Thyroid gland (tissue), 4 donors: ENCODE data around the gene CCL4. TPM values are rescaled to one million over a fixed set of nuclear protein-coding genes. Genes with fewer than 3 reads are reported as not detected.
"Not testable (repeated sequence)": the region's sequence is repeated elsewhere in the genome, so short reads cannot be mapped to it uniquely, and the experiment has no call there.

Experiments
- DNase-seq, 2 donors: peaks; one replicate each; pipeline ENCODE4 v3.0.0-alpha.2; 2019
- H3K27ac ChIP-seq, 3 donors: fragments of 200-600 bp; sonication (generic); 1 replicate in 2 of 3; 2 replicates in 1 of 3; pipeline ENCODE4 v1.5.1; 2016 to 2019; ENCODE audit warnings: mild to moderate bottlenecking in 1 of 3, moderate library complexity in 1 of 3
- H3K27me3 ChIP-seq: fragments of 200-600 bp; sonication (generic); one replicate; pipeline ENCODE4 v1.5.1; 2019
- H3K36me3 ChIP-seq, 2 donors: fragments of 200-600 bp; sonication (generic); one replicate each; pipeline ENCODE4 v1.5.1; 2016 to 2019
- H3K4me1 ChIP-seq, 2 donors: fragments of 200-600 bp; sonication (generic); one replicate each; pipeline ENCODE4 v1.5.1; 2017 to 2019
- H3K4me3 ChIP-seq, 3 donors: fragments of 200-600 bp; sonication (generic); replicated peaks in 1 of 3; 1 replicate in 2 of 3; 2 replicates in 1 of 3; pipeline ENCODE4 v1.5.1; 2016; ENCODE audit warnings: mild to moderate bottlenecking in 1 of 3
- H3K9me3 ChIP-seq: fragments of 200-600 bp; sonication (generic); one replicate; pipeline ENCODE4 v1.5.1; 2017
- POLR2A ChIP-seq, 2 donors: fragments of 450-650 bp; IDR thresholded peaks; one replicate each; pipeline ENCODE4 v1.6.1; 2017; ENCODE audit warnings: antibody characterized with exemption in 2 of 2, mild to moderate bottlenecking in 2 of 2, moderate library complexity in 1 of 2
- WGBS, 2 donors: methylation state at CpG; one replicate each; pipeline ENCODE4 v1.1.5; 2017; 5-methylcytosine and 5-hydroxymethylcytosine counted together
- intact Hi-C: fragments of 100-400 bp; cut with DNase I; formaldehyde crosslinking; loops from one replicate; pipeline ENCODE4 v1.15.1; 2023
- total RNA-seq, 4 donors: library from RNA; depleted of rRNA; stranded (reverse); fragments of >200 nt; gene quantifications; one replicate each; pipeline ENCODE4 v1.2.3, GENCODE V29; 2016
- TF ChIP-seq, protein P1 (sequence below), 6 experiments: fragments of 200-600 bp in 3 of 6; fragments of 450-650 bp in 3 of 6; sonication (generic) in 3 of 6; IDR thresholded peaks; one replicate each; pipeline ENCODE4 v1.5.1; 2016 to 2019; ENCODE audit warnings: antibody characterized with exemption in 6 of 6, mild to moderate bottlenecking in 2 of 6, inconsistent platforms in 1 of 6, moderate library complexity in 1 of 6

Gene CCL4
- total RNA-seq, 4 donors from 2014 or later: 0.78 to 4.3 (median 2.7) TPM; not detected in 1

DNA sequence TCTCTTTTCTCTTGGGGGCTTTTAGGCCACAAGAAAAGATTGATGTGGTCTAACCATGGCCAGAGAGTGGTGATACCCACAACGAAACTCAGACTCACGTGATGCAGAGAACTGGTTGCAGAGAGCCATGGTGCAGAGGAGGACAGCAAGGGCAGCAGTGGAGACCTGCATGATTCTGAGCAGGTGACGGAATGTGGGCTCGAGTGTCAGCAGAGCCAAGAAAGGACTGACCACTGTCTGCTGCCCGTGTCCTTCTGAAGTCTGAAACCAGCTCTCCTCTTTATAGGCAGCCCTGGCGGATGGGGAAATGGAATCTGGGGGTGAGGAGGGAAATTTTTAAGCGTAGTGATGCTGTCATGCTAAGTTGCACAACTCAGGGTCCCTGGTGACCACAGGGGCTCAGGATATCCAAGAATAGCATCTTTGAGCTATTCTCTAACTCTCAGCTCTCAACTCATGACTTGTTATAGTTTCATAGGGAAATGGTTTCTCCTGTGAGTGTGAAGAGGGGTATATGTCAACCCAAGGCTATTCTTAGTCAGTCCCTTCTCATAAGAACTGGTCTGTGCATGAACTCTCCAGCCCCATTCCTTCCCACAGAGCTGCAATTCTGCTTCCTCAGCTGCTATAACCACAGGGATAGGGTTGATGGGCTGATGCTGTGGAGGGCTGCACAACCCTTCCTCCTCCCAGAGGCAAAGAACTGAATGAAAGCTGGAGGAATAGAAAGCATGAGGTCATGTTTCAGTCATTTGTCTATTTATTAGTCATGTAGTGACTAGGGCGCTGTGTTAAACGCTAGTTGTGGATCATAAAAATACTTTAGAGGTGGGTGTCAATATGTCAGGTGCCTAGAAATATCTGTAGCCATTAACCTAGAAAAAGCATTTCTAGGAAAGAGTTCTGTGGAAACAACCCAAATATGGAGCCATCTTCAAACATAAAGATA lies 13.5 kb upstream of the CCL4 start, which contains the start of gene CCL3:
CCL3 (minus strand) TSS at position 256 of the 949 bp plus-strand sequence; CDS start at position 171, 85 bp downstream.
- WGBS, 2 donors: 72 to 76% methylated on average over 9 of the region's 9 CpGs
- H3K4me1 ChIP-seq: no peaks in the 10 kb centered on the region
- no peaks in the 10 kb centered on the region for H3K9me3 ChIP-seq
- TF ChIP-seq, protein P1, sequence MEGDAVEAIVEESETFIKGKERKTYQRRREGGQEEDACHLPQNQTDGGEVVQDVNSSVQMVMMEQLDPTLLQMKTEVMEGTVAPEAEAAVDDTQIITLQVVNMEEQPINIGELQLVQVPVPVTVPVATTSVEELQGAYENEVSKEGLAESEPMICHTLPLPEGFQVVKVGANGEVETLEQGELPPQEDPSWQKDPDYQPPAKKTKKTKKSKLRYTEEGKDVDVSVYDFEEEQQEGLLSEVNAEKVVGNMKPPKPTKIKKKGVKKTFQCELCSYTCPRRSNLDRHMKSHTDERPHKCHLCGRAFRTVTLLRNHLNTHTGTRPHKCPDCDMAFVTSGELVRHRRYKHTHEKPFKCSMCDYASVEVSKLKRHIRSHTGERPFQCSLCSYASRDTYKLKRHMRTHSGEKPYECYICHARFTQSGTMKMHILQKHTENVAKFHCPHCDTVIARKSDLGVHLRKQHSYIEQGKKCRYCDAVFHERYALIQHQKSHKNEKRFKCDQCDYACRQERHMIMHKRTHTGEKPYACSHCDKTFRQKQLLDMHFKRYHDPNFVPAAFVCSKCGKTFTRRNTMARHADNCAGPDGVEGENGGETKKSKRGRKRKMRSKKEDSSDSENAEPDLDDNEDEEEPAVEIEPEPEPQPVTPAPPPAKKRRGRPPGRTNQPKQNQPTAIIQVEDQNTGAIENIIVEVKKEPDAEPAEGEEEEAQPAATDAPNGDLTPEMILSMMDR (IDR thresholded peaks at IDR 0.05): no peak
- TF ChIP-seq POLR2A (IDR thresholded peaks at IDR 0.05): no peak
- H3K4me3 ChIP-seq: no peak within 1 kb of the TSS
- no peaks in the 10 kb centered on the region for H3K27me3 ChIP-seq
- intact Hi-C loops: no loop called here
- H3K36me3 ChIP-seq: no peaks in the 10 kb centered on the region
- no peak within 1 kb of the TSS for H3K27ac ChIP-seq
- no peak for DNase-seq

DNA sequence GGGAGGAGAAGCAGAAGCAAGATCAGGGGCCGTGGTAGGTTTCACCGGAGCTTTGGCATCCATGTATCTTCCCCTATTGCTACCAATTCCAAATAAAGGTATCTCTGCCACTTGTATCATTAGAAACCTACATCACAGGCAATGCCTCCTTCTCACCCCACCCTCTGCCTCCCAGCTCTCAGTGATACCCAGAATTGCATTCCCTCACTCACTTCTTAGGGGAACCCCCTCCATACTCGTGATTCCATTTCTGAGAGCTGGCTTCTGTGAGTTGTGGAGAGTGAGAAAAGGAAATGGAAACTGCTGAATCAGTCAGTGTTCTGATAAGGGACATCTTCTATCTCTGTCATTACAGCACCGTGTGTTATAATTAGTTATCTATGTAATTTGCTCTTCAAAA lies 11.4 kb upstream of the CCL4 start:
- Histone ChIP-seq H3K27ac (no peak overlapping the region), H3K36me3 (no peaks in the 10 kb centered on the region), H3K9me3 (no peaks in the 10 kb centered on the region), H3K4me3 (no peak overlapping the region), H3K27me3 (no peaks in the 10 kb centered on the region), H3K4me1 (no peaks in the 10 kb centered on the region)
- TF ChIP-seq, protein P1 (IDR thresholded peaks at IDR 0.05): no peak
- no peak for TF ChIP-seq POLR2A (IDR thresholded peaks at IDR 0.05)
- DNase-seq: no peak
- intact Hi-C loops: no loop called here
- 66 to 73% methylated on average over 4 of the region's 4 CpGs for WGBS, 2 donors

DNA sequence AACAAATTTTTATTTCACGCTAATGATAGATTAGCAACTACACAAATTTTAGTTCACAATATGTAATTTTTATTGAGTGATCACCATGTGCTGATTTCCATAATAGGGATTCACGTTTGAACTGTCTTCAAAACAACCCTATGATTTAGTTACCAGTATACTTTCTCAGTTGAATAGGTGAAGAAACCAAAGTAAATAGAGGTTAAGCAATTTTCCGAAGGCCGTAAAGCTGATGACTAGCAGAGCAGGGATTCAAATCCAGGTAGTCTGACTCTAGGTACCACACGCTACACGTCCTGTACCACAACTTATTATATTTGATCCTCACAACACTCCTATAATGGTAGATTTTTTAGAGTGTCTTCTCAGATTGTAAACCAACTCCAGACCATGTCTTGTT lies 10.9 kb upstream of the CCL4 start:
- H3K36me3 ChIP-seq, DNase-seq, H3K27ac ChIP-seq, H3K4me3 ChIP-seq, intact Hi-C loops, H3K4me1 ChIP-seq, H3K9me3 ChIP-seq, H3K27me3 ChIP-seq: not testable (repeated sequence)
- 79 to 89% methylated on average over 6 of the region's 6 CpGs for WGBS, 2 donors

DNA sequence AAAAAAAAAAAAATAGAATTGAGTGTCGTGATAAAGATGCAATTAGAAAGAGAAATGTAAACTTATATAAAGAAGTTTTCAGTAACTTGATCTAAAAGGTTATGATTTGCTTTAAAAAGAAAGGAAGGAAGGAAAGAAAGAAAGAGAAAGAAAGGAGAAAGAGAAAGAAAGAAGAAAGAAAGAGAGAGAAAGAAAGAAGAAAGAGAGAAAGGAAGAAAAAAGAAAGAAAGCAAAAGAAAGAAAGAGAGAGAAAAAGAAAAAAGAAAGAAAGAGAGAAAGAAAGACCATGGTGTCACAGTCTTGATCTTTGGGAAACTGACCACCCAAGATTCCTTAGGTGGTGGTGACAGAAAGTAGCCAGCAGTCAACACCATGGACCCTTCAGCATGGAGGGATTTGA lies 9.4 kb upstream of the CCL4 start:
- intact Hi-C loops: no loop called here
- H3K9me3 ChIP-seq: no peaks in the 10 kb centered on the region
- H3K36me3 ChIP-seq: no peaks in the 10 kb centered on the region
- H3K4me1 ChIP-seq: no peaks in the 10 kb centered on the region
- WGBS, 2 donors: 90 to 95% methylated on average over 1 of the region's 1 CpG
- H3K27ac ChIP-seq: no peak overlapping the region
- TF ChIP-seq POLR2A (IDR thresholded peaks at IDR 0.05): no peak
- TF ChIP-seq, protein P1 (IDR thresholded peaks at IDR 0.05): no peak
- H3K4me3 ChIP-seq: no peak overlapping the region
- DNase-seq: no peak
- H3K27me3 ChIP-seq: no peaks in the 10 kb centered on the region

DNA sequence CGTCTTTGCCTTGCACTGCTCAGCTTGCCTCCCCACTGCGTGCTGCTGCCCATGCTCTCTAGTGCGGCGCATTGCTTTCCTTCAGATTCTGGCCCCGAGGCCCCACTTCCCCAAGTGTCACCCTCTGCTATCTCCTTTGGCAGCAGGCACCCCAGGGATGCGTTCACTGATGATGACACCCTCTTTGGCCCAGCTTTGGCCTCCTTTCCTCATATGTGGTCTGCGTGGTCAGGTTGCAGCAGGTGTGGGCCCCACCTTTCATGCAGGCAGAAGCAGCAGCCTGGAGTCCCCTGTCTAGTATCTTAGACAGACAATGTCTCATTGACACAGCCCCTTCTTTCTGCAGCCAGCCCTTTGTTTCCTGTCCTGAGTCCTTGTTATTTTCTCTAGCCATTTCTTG lies 8.9 kb upstream of the CCL4 start:
- Histone ChIP-seq H3K4me3 (no peak overlapping the region), H3K27me3 (no peaks in the 10 kb centered on the region), H3K27ac (no peak overlapping the region), H3K9me3 (no peaks in the 10 kb centered on the region), H3K4me1 (no peaks in the 10 kb centered on the region), H3K36me3 (no peaks in the 10 kb centered on the region)
- DNase-seq: no peak
- TF ChIP-seq POLR2A (IDR thresholded peaks at IDR 0.05): no peak
- TF ChIP-seq, protein P1 (IDR thresholded peaks at IDR 0.05): no peak
- intact Hi-C loops: no loop called here
- WGBS, 2 donors: 94 to 95% methylated on average over 7 of the region's 7 CpGs
